Activated T-helper 1 cell treated with anti-CD3 and anti-CD28 coated beads, Interleukin-12 subunit alpha, Interleukin-12 subunit beta, Interleukin-2, Interleukin-4 antibody, amounts not matched to agents 30 ng/mL and 10 ng/mL and 1 ng/mL, durations not matched to agents 14 hours and 24 hours and 36 hours (primary cell): ENCODE measurements around the gene ADD1. TPM values are rescaled to one million over a fixed set of nuclear protein-coding genes. Genes with fewer than 3 reads are reported as not detected.

Source experiments
- DNase-seq: peaks from one replicate; pipeline ENCODE4 v3.0.0; 2021; ENCODE audit warnings: low spot score
- H3K27ac Mint-ChIP-seq: one replicate; pipeline ENCODE4 v1.8.0; 2021; ENCODE audit warnings: mild to moderate bottlenecking, mixed read lengths
- H3K27me3 Mint-ChIP-seq: one replicate; pipeline ENCODE4 v1.8.0; 2022; ENCODE audit warnings: mild to moderate bottlenecking, moderate library complexity, mixed read lengths; ENCODE audit not compliant: insufficient read depth
- H3K36me3 Mint-ChIP-seq: one replicate; pipeline ENCODE4 v1.8.0; 2021; ENCODE audit warnings: low read depth, mixed read lengths
- H3K4me1 Mint-ChIP-seq: one replicate; pipeline ENCODE4 v1.8.0; 2021; ENCODE audit warnings: low read depth, mixed read lengths
- H3K4me3 Mint-ChIP-seq: one replicate; pipeline ENCODE4 v1.8.0; 2021; ENCODE audit warnings: mild to moderate bottlenecking, moderate library complexity, mixed read lengths
- H3K9me3 Mint-ChIP-seq: one replicate; pipeline ENCODE4 v1.8.0; 2021; ENCODE audit warnings: mixed read lengths
- intact Hi-C: fragments of 100-400 bp; cut with micrococcal nuclease; formaldehyde crosslinking; loops from one replicate; pipeline ENCODE4 v1.15.1; 2024
- total RNA-seq: library from RNA; stranded (reverse); gene quantifications from 2 replicates; pipeline ENCODE4 v1.2.3, GENCODE V29; 2022

ADD1 gene
- total RNA-seq, 1 donor from 2014 or later = 200 TPM

- Mint-ChIP-seq H3K4me1 (peaks cover 13% of the 10 kb centered on the region), H3K27ac (no peak overlapping the region), H3K4me3 (no peak overlapping the region), H3K27me3 (no peaks in the 10 kb centered on the region), H3K9me3 (no peaks in the 10 kb centered on the region), H3K36me3 (peaks cover 28% of the 10 kb centered on the region)
- no peak for DNase-seq
- intact Hi-C loops = no loop called here
Measured at GRCh38 chr4:2822461-2823300, 21.0 kb upstream of the ADD1 start.

GRCh38 chr4:2823301-2823670 is 20.4 kb upstream of the ADD1 start:
- no peak overlapping the region for H3K4me3 Mint-ChIP-seq
- no peaks in the 10 kb centered on the region for H3K9me3 Mint-ChIP-seq
- H3K4me1 Mint-ChIP-seq = peaks cover 13% of the 10 kb centered on the region
- no peak overlapping the region for H3K27ac Mint-ChIP-seq
- H3K27me3 Mint-ChIP-seq = no peaks in the 10 kb centered on the region
- peaks cover 31% of the 10 kb centered on the region for H3K36me3 Mint-ChIP-seq
- intact Hi-C loops = no loop called here
- DNase-seq = no peak

- intact Hi-C loops = no loop called here
- Mint-ChIP-seq H3K27me3 (no peaks in the 10 kb centered on the region), H3K4me3 (no peak overlapping the region), H3K36me3 (peaks cover 36% of the 10 kb centered on the region), H3K9me3 (no peaks in the 10 kb centered on the region), H3K4me1 (peaks cover 13% of the 10 kb centered on the region), H3K27ac (no peak overlapping the region)
- no peak for DNase-seq
Measured at GRCh38 chr4:2823671-2824328, 19.8 kb upstream of the ADD1 start.

- DNase-seq = no peak
- intact Hi-C loops = no loop called here
- Mint-ChIP-seq H3K4me3 (no peak overlapping the region), H3K36me3 (peaks cover 37% of the 10 kb centered on the region), H3K4me1 (peaks cover 8% of the 10 kb centered on the region), H3K9me3 (no peaks in the 10 kb centered on the region), H3K27me3 (no peaks in the 10 kb centered on the region), H3K27ac (no peak overlapping the region)
Measured at GRCh38 chr4:2824329-2824835, 19.3 kb upstream of the ADD1 start.

- DNase-seq = no peak
- peaks cover 32% of the 10 kb centered on the region for H3K36me3 Mint-ChIP-seq
- no peaks in the 10 kb centered on the region for H3K27me3 Mint-ChIP-seq
- peaks cover 3% of the 10 kb centered on the region for H3K4me1 Mint-ChIP-seq
- intact Hi-C loops = no loop called here
- no peaks in the 10 kb centered on the region for H3K9me3 Mint-ChIP-seq
- no peak overlapping the region for H3K27ac Mint-ChIP-seq
- H3K4me3 Mint-ChIP-seq = no peak overlapping the region
Measured at GRCh38 chr4:2824836-2825381, 18.7 kb upstream of the ADD1 start.

GRCh38 chr4:2825740-2826139 is 17.9 kb upstream of the ADD1 start:
- no peak for DNase-seq
- no peaks in the 10 kb centered on the region for H3K27me3 Mint-ChIP-seq
- no peak overlapping the region for H3K27ac Mint-ChIP-seq
- no peaks in the 10 kb centered on the region for H3K9me3 Mint-ChIP-seq
- no peaks in the 10 kb centered on the region for H3K4me1 Mint-ChIP-seq
- intact Hi-C loops = no loop called here
- H3K4me3 Mint-ChIP-seq = no peak overlapping the region
- peaks cover 32% of the 10 kb centered on the region for H3K36me3 Mint-ChIP-seq

- no peak overlapping the region for H3K4me3 Mint-ChIP-seq
- no peaks in the 10 kb centered on the region for H3K27me3 Mint-ChIP-seq
- H3K27ac Mint-ChIP-seq = no peak overlapping the region
- H3K36me3 Mint-ChIP-seq = peaks cover 32% of the 10 kb centered on the region
- H3K4me1 Mint-ChIP-seq = no peaks in the 10 kb centered on the region
- no peak for DNase-seq
- no peaks in the 10 kb centered on the region for H3K9me3 Mint-ChIP-seq
- intact Hi-C loops = no loop called here
Measured at GRCh38 chr4:2827071-2827873, 16.4 kb upstream of the ADD1 start.

GRCh38 chr4:2827874-2828751 is 15.5 kb upstream of the ADD1 start:
- H3K4me1 Mint-ChIP-seq = no peaks in the 10 kb centered on the region
- H3K4me3 Mint-ChIP-seq = no peak overlapping the region
- intact Hi-C loops = no loop called here
- no peaks in the 10 kb centered on the region for H3K27me3 Mint-ChIP-seq
- DNase-seq = no peak
- peaks cover 33% of the 10 kb centered on the region for H3K36me3 Mint-ChIP-seq
- no peaks in the 10 kb centered on the region for H3K9me3 Mint-ChIP-seq
- H3K27ac Mint-ChIP-seq = no peak overlapping the region

GRCh38 chr4:2828758-2829181 is 14.9 kb upstream of the ADD1 start:
- no peaks in the 10 kb centered on the region for H3K27me3 Mint-ChIP-seq
- no peak for DNase-seq
- H3K4me3 Mint-ChIP-seq = no peak overlapping the region
- no peaks in the 10 kb centered on the region for H3K4me1 Mint-ChIP-seq
- H3K36me3 Mint-ChIP-seq = peaks cover 36% of the 10 kb centered on the region
- no peak overlapping the region for H3K27ac Mint-ChIP-seq
- intact Hi-C loops = no loop called here
- H3K9me3 Mint-ChIP-seq = no peaks in the 10 kb centered on the region

GRCh38 chr4:2829321-2829932 is 14.2 kb upstream of the ADD1 start:
- Mint-ChIP-seq H3K36me3 (peaks cover 35% of the 10 kb centered on the region), H3K27me3 (no peaks in the 10 kb centered on the region)
- intact Hi-C loops = no loop called here

GRCh38 chr4:2829933-2830451 is 13.7 kb upstream of the ADD1 start:
- no peak overlapping the region for H3K27ac Mint-ChIP-seq

More at GRCh38 chr4:2829321-2829932, 14.2 kb upstream of the ADD1 start:
- Mint-ChIP-seq H3K27ac (no peak overlapping the region), H3K4me3 (no peak overlapping the region), H3K9me3 (no peaks in the 10 kb centered on the region), H3K4me1 (peaks cover under 1% of the 10 kb centered on the region)
- no peak for DNase-seq

More at GRCh38 chr4:2829933-2830451, 13.7 kb upstream of the ADD1 start:
- Mint-ChIP-seq H3K4me3 (no peak overlapping the region), H3K27me3 (no peaks in the 10 kb centered on the region), H3K9me3 (no peaks in the 10 kb centered on the region), H3K36me3 (peaks cover 31% of the 10 kb centered on the region), H3K4me1 (peaks cover 6% of the 10 kb centered on the region)
- intact Hi-C loops = no loop called here
- DNase-seq = no peak
